ENCODE results near the gene ADAMTSL5.

GRCh38 chr19:1483979-1484428 lies 28.8 kb downstream of the ADAMTSL5 start:
- TF ChIP-seq NFE2 (IDR thresholded peaks at IDR 0.05; ENCODE audit: low read depth) (no peak), SP1 (CRISPR knock-in tag; IDR thresholded peaks at IDR 0.05) (no peak), MYC (IDR thresholded peaks at IDR 0.05; ENCODE audit: low read depth, low read length) (no peak), MYC (CRISPR knock-in tag; IDR thresholded peaks at IDR 0.05; ENCODE audit: borderline replicate concordance, low read depth) (no peak), TFAM (CRISPR knock-in tag; conservative IDR thresholded peaks at IDR 0.05) (no peak), HNRNPL (IDR thresholded peaks at IDR 0.05; ENCODE audit: low read depth, low read length) (no peak), CEBPB (tag; IDR thresholded peaks at IDR 0.05) (no peak), CHD1 (IDR thresholded peaks at IDR 0.05; ENCODE audit: low read length) (no peak)
- TF ChIP-seq, protein P1, sequence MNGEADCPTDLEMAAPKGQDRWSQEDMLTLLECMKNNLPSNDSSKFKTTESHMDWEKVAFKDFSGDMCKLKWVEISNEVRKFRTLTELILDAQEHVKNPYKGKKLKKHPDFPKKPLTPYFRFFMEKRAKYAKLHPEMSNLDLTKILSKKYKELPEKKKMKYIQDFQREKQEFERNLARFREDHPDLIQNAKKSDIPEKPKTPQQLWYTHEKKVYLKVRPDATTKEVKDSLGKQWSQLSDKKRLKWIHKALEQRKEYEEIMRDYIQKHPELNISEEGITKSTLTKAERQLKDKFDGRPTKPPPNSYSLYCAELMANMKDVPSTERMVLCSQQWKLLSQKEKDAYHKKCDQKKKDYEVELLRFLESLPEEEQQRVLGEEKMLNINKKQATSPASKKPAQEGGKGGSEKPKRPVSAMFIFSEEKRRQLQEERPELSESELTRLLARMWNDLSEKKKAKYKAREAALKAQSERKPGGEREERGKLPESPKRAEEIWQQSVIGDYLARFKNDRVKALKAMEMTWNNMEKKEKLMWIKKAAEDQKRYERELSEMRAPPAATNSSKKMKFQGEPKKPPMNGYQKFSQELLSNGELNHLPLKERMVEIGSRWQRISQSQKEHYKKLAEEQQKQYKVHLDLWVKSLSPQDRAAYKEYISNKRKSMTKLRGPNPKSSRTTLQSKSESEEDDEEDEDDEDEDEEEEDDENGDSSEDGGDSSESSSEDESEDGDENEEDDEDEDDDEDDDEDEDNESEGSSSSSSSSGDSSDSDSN (IDR thresholded peaks at IDR 0.05; ENCODE audit: borderline replicate concordance in 1 of 2, low read depth in 2 of 2, low read length in 2 of 2): no peak
- TF ChIP-seq, protein P2, sequence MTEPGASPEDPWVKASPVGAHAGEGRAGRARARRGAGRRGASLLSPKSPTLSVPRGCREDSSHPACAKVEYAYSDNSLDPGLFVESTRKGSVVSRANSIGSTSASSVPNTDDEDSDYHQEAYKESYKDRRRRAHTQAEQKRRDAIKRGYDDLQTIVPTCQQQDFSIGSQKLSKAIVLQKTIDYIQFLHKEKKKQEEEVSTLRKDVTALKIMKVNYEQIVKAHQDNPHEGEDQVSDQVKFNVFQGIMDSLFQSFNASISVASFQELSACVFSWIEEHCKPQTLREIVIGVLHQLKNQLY (CRISPR knock-in tag; conservative IDR thresholded peaks at IDR 0.05): no peak
